Activated naive CD4-positive, alpha-beta T cell treated with anti-CD3 and anti-CD28 coated beads for 36 hours (primary cell): ENCODE measurements around the gene TUBE1. TPM values are rescaled to one million over a fixed set of nuclear protein-coding genes. Genes with fewer than 3 reads are reported as not detected.

Experiments used
- total RNA-seq, 2 experiments: library from RNA; stranded (reverse); gene quantifications; one replicate each; pipeline ENCODE4 v1.2.3, GENCODE V29; 2021

The TUBE1 gene
- total RNA-seq, 2 experiments from 2014 or later: 53.7 to 62.7 TPM

Other genes with a start within 250 kb of the TUBE1 start
- gene FYN, start 214.0 kb downstream of the TUBE1 start, total RNA-seq: 100 to 1,000 TPM; 236 to 244 TPM
- gene CCN6, start 33.4 kb downstream of the TUBE1 start, total RNA-seq: under 1 TPM in 1 of 2 experiments, not detected in 1; 0.21 TPM
- 10 to 100 TPM in 1 of 2 experiments, 1 to 10 TPM in 1; 9.5 to 10.2 TPM for gene FAM229B, start 109 bp upstream of the TUBE1 start, total RNA-seq
- gene LAMA4, start 167.1 kb upstream of the TUBE1 start, total RNA-seq: not detected